SK-N-SH (cell line): Measurements from ENCODE around the gene VTN. TPM values are rescaled to one million over a fixed set of nuclear protein-coding genes. Genes with fewer than 3 reads are reported as not detected.

ENCODE experiments used
- CTCF ChIA-PET: fragments of 300-600, 350-600 bp; formaldehyde crosslinking; extraction: SDS; loops from one replicate; lab custom pipeline; 2021; lab: Yijun Ruan, JAX
- POLR2A ChIA-PET: fragments of 350-600 bp; sonication (Branson Sonifier 250); formaldehyde crosslinking; extraction: SDS; loops from one replicate; lab custom pipeline; 2020; ENCODE audit warnings: antibody characterized with exemption, inconsistent platforms; lab: Yijun Ruan, JAX
- DNase-seq: peaks from one replicate; pipeline ENCODE4 v3.0.0; 2012
- H2AFZ ChIP-seq: fragments of 200-600 bp; sonication (generic); 2 replicates; pipeline ENCODE4 v1.8.1; 2016; ENCODE audit warnings: antibody characterized with exemption, mild to moderate bottlenecking, low read depth
- H3F3A ChIP-seq: fragments of 200-600 bp; sonication (generic); replicated peaks from 2 replicates; pipeline ENCODE3; 2016; ENCODE audit warnings: antibody characterized with exemption, mild to moderate bottlenecking; ENCODE audit not compliant: insufficient read depth
- H3K27ac ChIP-seq, 2 experiments: fragments of 200-500 bp in 1 of 2; fragments of 200-600 bp in 1 of 2; sonication (Bioruptor generic) in 1 of 2; sonication (generic), shearing (Covaris generic) in 1 of 2; 2 replicates each; pipeline versions ENCODE4 v1.5.1 to v1.6.1; 2014 to 2016; ENCODE audit warnings: low read depth in 2 of 2, inconsistent platforms in 1 of 2, low read length in 1 of 2, mild to moderate bottlenecking in 1 of 2, mixed read lengths in 1 of 2
- H3K27me3 ChIP-seq: fragments of 200-600 bp; sonication (generic), shearing (Covaris generic); 2 replicates; pipeline ENCODE4 v1.6.1; 2016; ENCODE audit warnings: mixed run types; ENCODE audit not compliant: insufficient read depth
- H3K36me3 ChIP-seq, 2 experiments: fragments of 200-500 bp in 1 of 2; fragments of 200-600 bp in 1 of 2; sonication (Bioruptor generic) in 1 of 2; sonication (generic) in 1 of 2; replicated peaks in 1 of 2; 2 replicates each; pipeline versions ENCODE3 to v1.5.1; 2014 to 2016; ENCODE audit warnings: low read length in 1 of 2, mild to moderate bottlenecking in 1 of 2; ENCODE audit not compliant: insufficient read depth in 2 of 2, control insufficient read depth in 1 of 2
- H3K4me1 ChIP-seq, 2 experiments: fragments of 200-500 bp in 1 of 2; fragments of 200-600 bp in 1 of 2; sonication (Bioruptor generic) in 1 of 2; sonication (generic), shearing (Covaris generic) in 1 of 2; 2 replicates each; pipeline versions ENCODE4 v1.5.1 to v1.6.1; 2014 to 2016; ENCODE audit warnings: low read depth in 1 of 2, low read length in 1 of 2, mixed run types in 1 of 2; ENCODE audit not compliant: insufficient read depth in 2 of 2, control insufficient read depth in 1 of 2
- H3K4me2 ChIP-seq: fragments of 200-600 bp; sonication (generic), shearing (Covaris generic); 2 replicates; pipeline ENCODE4 v1.6.1; 2017; ENCODE audit warnings: mixed run types
- H3K4me3 ChIP-seq, 2 experiments: fragments of 200-500 bp in 1 of 2; fragments of 200-600 bp in 1 of 2; sonication (Bioruptor generic) in 1 of 2; sonication (generic), shearing (Covaris generic) in 1 of 2; 2 replicates each; pipeline versions ENCODE4 v1.5.1 to v1.8.1; 2014 to 2016; ENCODE audit warnings: low read depth in 2 of 2, inconsistent platforms in 1 of 2, low read length in 1 of 2, mild to moderate bottlenecking in 1 of 2, mixed read lengths in 1 of 2, moderate library complexity in 1 of 2
- H3K79me2 ChIP-seq: fragments of 200-600 bp; sonication (generic); 2 replicates; pipeline ENCODE4 v1.8.1; 2017; ENCODE audit warnings: mild to moderate bottlenecking; ENCODE audit not compliant: insufficient read depth
- H3K9ac ChIP-seq: fragments of 200-600 bp; sonication (generic); 2 replicates; pipeline ENCODE4 v1.6.1; 2017; ENCODE audit warnings: mixed run types
- H3K9me2 ChIP-seq: fragments of 200-600 bp; sonication (generic); 2 replicates; pipeline ENCODE4 v1.6.1; 2017; ENCODE audit warnings: mixed run types
- H3K9me3 ChIP-seq: fragments of 200-600 bp; sonication (generic); 2 replicates; pipeline ENCODE4 v1.6.1; 2017; ENCODE audit warnings: mixed run types, mild to moderate bottlenecking, moderate library complexity
- H4K20me1 ChIP-seq: fragments of 200-600 bp; sonication (generic); 2 replicates; pipeline ENCODE4 v1.6.1; 2017; ENCODE audit warnings: mild to moderate bottlenecking, mixed run types; ENCODE audit not compliant: insufficient read depth
- FOSL2 ChIP-seq: IDR thresholded peaks from 2 replicates; pipeline ENCODE4 v1.4.0; 2012; ENCODE audit warnings: low read depth, mild to moderate bottlenecking, moderate library complexity, borderline replicate concordance
- FOXJ3 ChIP-seq: sonication (generic); formaldehyde crosslinking; IDR thresholded peaks from 2 replicates; pipeline ENCODE4 v1.5.1; 2020; ENCODE audit warnings: mild to moderate bottlenecking, missing genetic modification reagents
- MXI1 ChIP-seq: IDR thresholded peaks from 2 replicates; pipeline ENCODE4 v1.6.1; 2012; ENCODE audit warnings: mild to moderate bottlenecking, low read depth, low read length, improper control_type of control experiment
- RAD21 ChIP-seq: IDR thresholded peaks from 2 replicates; pipeline ENCODE4 v1.6.1; 2012; ENCODE audit warnings: mild to moderate bottlenecking, low read length
- RCOR1 ChIP-seq: fragments of 150-350 bp; IDR thresholded peaks from 2 replicates; pipeline ENCODE4 v1.6.1; 2017; ENCODE audit warnings: antibody characterized with exemption, low read length
- RXRA ChIP-seq: IDR thresholded peaks from 2 replicates; pipeline ENCODE4 v1.4.0; 2012; ENCODE audit warnings: low read depth, mild to moderate bottlenecking, borderline replicate concordance
- SIN3A ChIP-seq: IDR thresholded peaks from 2 replicates; pipeline ENCODE4 v1.6.1; 2012; ENCODE audit warnings: low read depth, mild to moderate bottlenecking, low read length, moderate library complexity, borderline replicate concordance
- YY1 ChIP-seq: IDR thresholded peaks from 2 replicates; pipeline ENCODE4 v1.4.0; 2012; ENCODE audit warnings: low read depth, mild to moderate bottlenecking
- WGBS: methylation state at CpG from one replicate; pipeline ENCODE4 v1.1.6; 2017; ENCODE audit warnings: low lambda C conversion rate; 5-methylcytosine and 5-hydroxymethylcytosine counted together
- polyA plus RNA-seq, 3 experiments: library from polyadenylated mRNA; depleted of rRNA; stranded (reverse); fragments of >200 nt; gene quantifications; 2 replicates each; pipeline ENCODE4 v1.2.3, GENCODE V29; 2012
- TF ChIP-seq, protein P1 (sequence below): IDR thresholded peaks from 2 replicates; pipeline ENCODE4 v1.4.0; 2012; ENCODE audit warnings: low read depth, borderline replicate concordance
- TF ChIP-seq, protein P2 (sequence below): IDR thresholded peaks from 2 replicates; pipeline ENCODE4 v1.6.1; 2012; ENCODE audit warnings: mild to moderate bottlenecking, low read depth, low read length, moderate library complexity
- TF ChIP-seq, protein P3 (sequence below): fragments of 200-600 bp; sonication (generic); IDR thresholded peaks from 2 replicates; pipeline ENCODE4 v1.6.1; 2017; ENCODE audit warnings: antibody characterized with exemption, mild to moderate bottlenecking, moderate library complexity
- TF ChIP-seq, protein P4 (sequence below): IDR thresholded peaks from 2 replicates; pipeline ENCODE4; 2012
- TF ChIP-seq, protein P5 (sequence below): IDR thresholded peaks from 2 replicates; pipeline ENCODE4 v1.4.0; 2012; ENCODE audit warnings: low read depth

The VTN gene
- polyA plus RNA-seq, 1 of the 3 experiments (the other 2 are of a cell fraction), result 1.2 TPM

DNA sequence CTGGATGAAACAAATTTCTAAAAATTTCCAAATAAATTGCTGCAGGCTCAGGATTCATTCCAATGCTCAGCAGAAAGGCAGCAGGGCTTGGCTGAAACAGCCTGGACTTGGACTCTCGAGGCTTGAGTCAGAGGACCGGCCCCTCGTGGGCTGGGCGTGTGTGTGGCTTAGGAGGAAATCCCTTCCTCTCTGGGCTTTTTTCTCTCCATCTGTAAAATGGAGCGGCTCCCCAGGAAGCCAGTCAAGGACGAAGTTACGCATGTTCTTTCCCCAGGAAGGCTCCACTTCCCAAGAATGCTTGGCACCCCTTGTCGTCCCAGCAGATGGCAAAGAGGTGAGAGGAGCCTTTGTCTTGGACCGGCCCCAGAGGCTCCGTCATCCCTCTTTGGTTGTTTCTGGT is 22.4 kb upstream of the VTN start:
- no peaks in the 10 kb centered on the region for H3K9me3 ChIP-seq
- no peaks in the 10 kb centered on the region for H4K20me1 ChIP-seq
- no peaks in the 10 kb centered on the region for H3K9me2 ChIP-seq
- no peak overlapping the region for H2AFZ ChIP-seq
- H3K4me1 ChIP-seq, result no peaks in the 10 kb centered on the region
- H3K27ac ChIP-seq, result no peak overlapping the region
- 95% methylated on average over 10 of the region's 10 CpGs for WGBS
- TF ChIP-seq, protein P1, sequence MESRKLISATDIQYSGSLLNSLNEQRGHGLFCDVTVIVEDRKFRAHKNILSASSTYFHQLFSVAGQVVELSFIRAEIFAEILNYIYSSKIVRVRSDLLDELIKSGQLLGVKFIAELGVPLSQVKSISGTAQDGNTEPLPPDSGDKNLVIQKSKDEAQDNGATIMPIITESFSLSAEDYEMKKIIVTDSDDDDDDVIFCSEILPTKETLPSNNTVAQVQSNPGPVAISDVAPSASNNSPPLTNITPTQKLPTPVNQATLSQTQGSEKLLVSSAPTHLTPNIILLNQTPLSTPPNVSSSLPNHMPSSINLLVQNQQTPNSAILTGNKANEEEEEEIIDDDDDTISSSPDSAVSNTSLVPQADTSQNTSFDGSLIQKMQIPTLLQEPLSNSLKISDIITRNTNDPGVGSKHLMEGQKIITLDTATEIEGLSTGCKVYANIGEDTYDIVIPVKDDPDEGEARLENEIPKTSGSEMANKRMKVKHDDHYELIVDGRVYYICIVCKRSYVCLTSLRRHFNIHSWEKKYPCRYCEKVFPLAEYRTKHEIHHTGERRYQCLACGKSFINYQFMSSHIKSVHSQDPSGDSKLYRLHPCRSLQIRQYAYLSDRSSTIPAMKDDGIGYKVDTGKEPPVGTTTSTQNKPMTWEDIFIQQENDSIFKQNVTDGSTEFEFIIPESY, result no peak
- TF ChIP-seq FOXJ3 (CRISPR knock-in tag) (no peak), MXI1 (no peak), RAD21 (no peak), RCOR1 (no peak), YY1 (no peak), RXRA (no peak), FOSL2 (no peak), SIN3A (no peak)
- TF ChIP-seq, protein P2, sequence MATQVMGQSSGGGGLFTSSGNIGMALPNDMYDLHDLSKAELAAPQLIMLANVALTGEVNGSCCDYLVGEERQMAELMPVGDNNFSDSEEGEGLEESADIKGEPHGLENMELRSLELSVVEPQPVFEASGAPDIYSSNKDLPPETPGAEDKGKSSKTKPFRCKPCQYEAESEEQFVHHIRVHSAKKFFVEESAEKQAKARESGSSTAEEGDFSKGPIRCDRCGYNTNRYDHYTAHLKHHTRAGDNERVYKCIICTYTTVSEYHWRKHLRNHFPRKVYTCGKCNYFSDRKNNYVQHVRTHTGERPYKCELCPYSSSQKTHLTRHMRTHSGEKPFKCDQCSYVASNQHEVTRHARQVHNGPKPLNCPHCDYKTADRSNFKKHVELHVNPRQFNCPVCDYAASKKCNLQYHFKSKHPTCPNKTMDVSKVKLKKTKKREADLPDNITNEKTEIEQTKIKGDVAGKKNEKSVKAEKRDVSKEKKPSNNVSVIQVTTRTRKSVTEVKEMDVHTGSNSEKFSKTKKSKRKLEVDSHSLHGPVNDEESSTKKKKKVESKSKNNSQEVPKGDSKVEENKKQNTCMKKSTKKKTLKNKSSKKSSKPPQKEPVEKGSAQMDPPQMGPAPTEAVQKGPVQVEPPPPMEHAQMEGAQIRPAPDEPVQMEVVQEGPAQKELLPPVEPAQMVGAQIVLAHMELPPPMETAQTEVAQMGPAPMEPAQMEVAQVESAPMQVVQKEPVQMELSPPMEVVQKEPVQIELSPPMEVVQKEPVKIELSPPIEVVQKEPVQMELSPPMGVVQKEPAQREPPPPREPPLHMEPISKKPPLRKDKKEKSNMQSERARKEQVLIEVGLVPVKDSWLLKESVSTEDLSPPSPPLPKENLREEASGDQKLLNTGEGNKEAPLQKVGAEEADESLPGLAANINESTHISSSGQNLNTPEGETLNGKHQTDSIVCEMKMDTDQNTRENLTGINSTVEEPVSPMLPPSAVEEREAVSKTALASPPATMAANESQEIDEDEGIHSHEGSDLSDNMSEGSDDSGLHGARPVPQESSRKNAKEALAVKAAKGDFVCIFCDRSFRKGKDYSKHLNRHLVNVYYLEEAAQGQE, result no peak
- TF ChIP-seq, protein P3, sequence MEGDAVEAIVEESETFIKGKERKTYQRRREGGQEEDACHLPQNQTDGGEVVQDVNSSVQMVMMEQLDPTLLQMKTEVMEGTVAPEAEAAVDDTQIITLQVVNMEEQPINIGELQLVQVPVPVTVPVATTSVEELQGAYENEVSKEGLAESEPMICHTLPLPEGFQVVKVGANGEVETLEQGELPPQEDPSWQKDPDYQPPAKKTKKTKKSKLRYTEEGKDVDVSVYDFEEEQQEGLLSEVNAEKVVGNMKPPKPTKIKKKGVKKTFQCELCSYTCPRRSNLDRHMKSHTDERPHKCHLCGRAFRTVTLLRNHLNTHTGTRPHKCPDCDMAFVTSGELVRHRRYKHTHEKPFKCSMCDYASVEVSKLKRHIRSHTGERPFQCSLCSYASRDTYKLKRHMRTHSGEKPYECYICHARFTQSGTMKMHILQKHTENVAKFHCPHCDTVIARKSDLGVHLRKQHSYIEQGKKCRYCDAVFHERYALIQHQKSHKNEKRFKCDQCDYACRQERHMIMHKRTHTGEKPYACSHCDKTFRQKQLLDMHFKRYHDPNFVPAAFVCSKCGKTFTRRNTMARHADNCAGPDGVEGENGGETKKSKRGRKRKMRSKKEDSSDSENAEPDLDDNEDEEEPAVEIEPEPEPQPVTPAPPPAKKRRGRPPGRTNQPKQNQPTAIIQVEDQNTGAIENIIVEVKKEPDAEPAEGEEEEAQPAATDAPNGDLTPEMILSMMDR, result no peak
- TF ChIP-seq, protein P4, sequence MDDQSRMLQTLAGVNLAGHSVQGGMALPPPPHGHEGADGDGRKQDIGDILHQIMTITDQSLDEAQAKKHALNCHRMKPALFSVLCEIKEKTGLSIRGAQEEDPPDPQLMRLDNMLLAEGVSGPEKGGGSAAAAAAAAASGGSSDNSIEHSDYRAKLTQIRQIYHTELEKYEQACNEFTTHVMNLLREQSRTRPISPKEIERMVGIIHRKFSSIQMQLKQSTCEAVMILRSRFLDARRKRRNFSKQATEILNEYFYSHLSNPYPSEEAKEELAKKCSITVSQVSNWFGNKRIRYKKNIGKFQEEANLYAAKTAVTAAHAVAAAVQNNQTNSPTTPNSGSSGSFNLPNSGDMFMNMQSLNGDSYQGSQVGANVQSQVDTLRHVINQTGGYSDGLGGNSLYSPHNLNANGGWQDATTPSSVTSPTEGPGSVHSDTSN, result no peak
- TF ChIP-seq, protein P5, sequence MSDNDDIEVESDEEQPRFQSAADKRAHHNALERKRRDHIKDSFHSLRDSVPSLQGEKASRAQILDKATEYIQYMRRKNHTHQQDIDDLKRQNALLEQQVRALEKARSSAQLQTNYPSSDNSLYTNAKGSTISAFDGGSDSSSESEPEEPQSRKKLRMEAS, result no peak
- no peak overlapping the region for H3K4me3 ChIP-seq
- ChIA-PET CTCF (no interaction called here), POLR2A (no interaction called here)
- no peak overlapping the region for H3K9ac ChIP-seq
- no peaks in the 10 kb centered on the region for H3K79me2 ChIP-seq
- no peak overlapping the region for H3K4me2 ChIP-seq
- peaks cover 27 to 68% of the 10 kb centered on the region in 2 experiments for H3K36me3 ChIP-seq
- DNase-seq, result no peak
- H3K27me3 ChIP-seq, result no peaks in the 10 kb centered on the region
- H3F3A ChIP-seq, result peaks cover 4% of the 10 kb centered on the region
